Activated naive CD4-positive, alpha-beta T cell treated with anti-CD3 and anti-CD28 coated beads, Interleukin-2, amount 50 U/mL, for 72 hours (primary cell): ENCODE results near the gene TICRR. TPM values are rescaled to one million over a fixed set of nuclear protein-coding genes. Genes with fewer than 3 reads are reported as not detected.
"Not testable (repeated sequence)": the region's sequence is repeated elsewhere in the genome, so short reads cannot be mapped to it uniquely, and the experiment has no call there.

Source experiments
- ATAC-seq, 2 donors: fragments of 150-1000 bp; cut with Tn5 transposase; 2 replicates each; pipeline ENCODE4 v1.10.0; 2021; ENCODE audit warnings: mild to moderate bottlenecking in 2 of 2, moderate library complexity in 2 of 2
- DNase-seq, 2 donors: peaks; one replicate each; pipeline ENCODE4 v3.0.0; 2021 to 2022; ENCODE audit warnings: low spot score in 2 of 2
- H3K27ac Mint-ChIP-seq, 2 donors: one replicate each; pipeline ENCODE4 v1.8.0; 2022; ENCODE audit warnings: mild to moderate bottlenecking in 2 of 2, mixed read lengths in 2 of 2
- H3K36me3 Mint-ChIP-seq, 2 donors: one replicate each; pipeline ENCODE4 v1.8.0; 2022; ENCODE audit warnings: mixed read lengths in 2 of 2
- H3K9me3 Mint-ChIP-seq, 2 donors: one replicate each; pipeline ENCODE4 v1.8.0; 2022; ENCODE audit warnings: mixed read lengths in 2 of 2
- total RNA-seq, 2 donors: library from RNA; stranded (reverse); gene quantifications; one replicate each; pipeline ENCODE4 v1.2.3, GENCODE V29; 2022

TICRR gene
- 10 to 100 TPM; 22.8 to 30.8 TPM for total RNA-seq

GRCh38 chr15:89575146-89575655, at the start of gene TICRR:
TSS of gene TICRR (plus strand) at chr15:89575469. CDS start at chr15:89575587, 118 bp downstream.
- DNase-seq, result peak; percentile 89 to 97
- ATAC-seq, result peak; percentile 96
- Mint-ChIP-seq H3K36me3 (peaks cover 23 to 40% of the 10 kb centered on the region in 2 donors), H3K9me3 (no peaks in the 10 kb centered on the region), H3K27ac (peak within 1 kb of the TSS; percentile 66 to 83)

DNA sequence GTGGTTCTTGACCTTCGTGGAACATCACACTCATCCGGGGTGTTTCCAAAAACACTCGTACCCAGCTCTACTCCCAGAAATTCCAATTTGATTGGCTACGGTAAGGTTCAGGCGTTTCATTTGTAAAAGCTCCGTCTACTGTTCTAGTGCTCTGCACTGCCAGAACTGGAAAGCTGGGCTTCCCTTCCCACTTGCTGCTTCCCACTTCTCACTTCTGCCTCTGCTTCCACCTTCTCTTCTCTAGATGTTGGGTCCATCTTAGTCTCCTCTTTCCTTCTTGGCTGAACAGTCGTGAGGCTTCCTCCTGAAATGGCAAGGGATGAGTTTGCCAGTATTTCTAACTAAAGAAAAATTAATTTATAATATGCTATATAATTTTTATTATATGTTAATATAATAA, 49.1 kb upstream of the TICRR start:
- ATAC-seq (no peak), DNase-seq (no peak)
- H3K9me3 Mint-ChIP-seq, result no peaks in the 10 kb centered on the region
- H3K27ac Mint-ChIP-seq, result no peak overlapping the region
- H3K36me3 Mint-ChIP-seq, result no peaks in the 10 kb centered on the region

GRCh38 chr15:89526601-89527441, 48.4 kb upstream of the TICRR start:
- no peak for DNase-seq
- H3K9me3 Mint-ChIP-seq, result no peaks in the 10 kb centered on the region
- H3K36me3 Mint-ChIP-seq, result no peaks in the 10 kb centered on the region
- no peak for ATAC-seq
- H3K27ac Mint-ChIP-seq, result no peak overlapping the region

GRCh38 chr15:89528757-89529352, 46.4 kb upstream of the TICRR start:
- Mint-ChIP-seq H3K9me3 (peaks cover under 1% of the 10 kb centered on the region in 2 donors), H3K27ac (no peak overlapping the region), H3K36me3 (no peaks in the 10 kb centered on the region)
- ATAC-seq (no peak), DNase-seq (no peak)

- Mint-ChIP-seq H3K27ac (no peak overlapping the region), H3K9me3 (peaks cover 8% of the 10 kb centered on the region in 2 donors), H3K36me3 (peaks cover 0 to 3% of the 10 kb centered on the region in 2 donors)
- ATAC-seq (no peak), DNase-seq (no peak)
Observed at GRCh38 chr15:89530976-89531375, 44.3 kb upstream of the TICRR start.

DNA sequence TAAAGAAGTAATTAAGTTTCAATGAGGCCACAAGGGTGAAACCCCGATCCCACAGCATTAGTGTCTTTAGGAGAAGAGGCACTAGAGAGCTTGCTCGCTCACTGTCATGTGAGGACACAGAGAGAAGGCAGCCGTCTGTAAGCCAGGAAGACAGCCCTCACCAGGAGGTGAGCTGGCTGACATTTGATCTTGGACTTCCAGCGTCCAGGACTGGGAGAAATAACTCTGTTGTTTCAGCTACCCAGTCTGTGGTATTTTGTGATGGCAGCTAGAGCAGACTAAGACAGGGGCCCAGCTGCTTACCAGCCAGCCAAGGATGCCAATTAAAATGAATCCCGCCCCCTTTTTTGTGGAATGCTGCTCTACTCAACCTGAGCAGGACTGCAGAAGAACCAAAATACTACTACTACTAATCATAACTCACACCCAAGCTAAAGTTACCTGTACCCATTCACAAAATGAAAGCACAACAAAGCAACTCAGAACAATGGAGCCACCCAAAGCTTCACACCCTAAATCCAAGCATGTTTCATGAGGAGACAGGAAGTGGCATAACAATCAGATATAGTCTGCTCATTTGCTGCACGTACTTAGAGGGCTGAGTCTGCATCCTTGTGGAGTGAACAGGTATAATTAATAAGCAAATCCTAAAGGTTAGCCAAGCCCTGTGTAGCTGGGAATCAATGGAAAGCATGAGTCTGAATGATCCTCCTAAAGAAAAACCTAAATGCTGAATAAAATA, 43.3 kb upstream of the TICRR start:
- Mint-ChIP-seq H3K36me3 (peaks cover 0 to 5% of the 10 kb centered on the region in 2 donors), H3K27ac (no peak overlapping the region), H3K9me3 (peaks cover 8% of the 10 kb centered on the region in 2 donors)
- DNase-seq (no peak), ATAC-seq (no peak)

- H3K9me3 Mint-ChIP-seq, result peaks cover 8 to 15% of the 10 kb centered on the region in 2 donors
- H3K36me3 Mint-ChIP-seq, result peaks cover 10 to 15% of the 10 kb centered on the region in 2 donors
- ATAC-seq (no peak), DNase-seq (no peak)
- H3K27ac Mint-ChIP-seq, result no peak overlapping the region
Observed at GRCh38 chr15:89533861-89534544, 41.3 kb upstream of the TICRR start.

DNA sequence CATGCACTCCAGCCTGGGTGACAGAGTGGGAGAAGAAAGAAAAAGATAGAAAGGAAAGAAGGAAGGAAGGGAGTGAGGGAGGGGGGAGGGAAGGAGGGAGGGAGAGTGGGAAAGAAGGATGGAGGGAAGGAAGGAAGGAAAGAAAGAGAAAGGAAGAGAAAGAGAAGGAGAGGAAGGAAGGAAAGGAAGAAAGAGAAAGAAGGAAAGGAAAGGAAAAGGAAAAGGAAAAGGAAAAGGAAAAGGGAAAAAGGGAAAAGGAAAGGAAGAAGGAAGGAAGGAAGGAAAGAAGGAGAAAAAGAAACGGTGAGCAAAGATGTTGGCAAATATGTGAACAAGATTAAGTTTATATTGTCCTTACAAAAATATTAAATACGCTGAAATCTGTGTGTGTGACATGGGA, 36.2 kb upstream of the TICRR start:
- ATAC-seq (no peak), DNase-seq (no peak)
- Mint-ChIP-seq H3K9me3 (peaks cover 6 to 13% of the 10 kb centered on the region in 2 donors), H3K27ac (no peak overlapping the region), H3K36me3 (peaks cover 10 to 15% of the 10 kb centered on the region in 2 donors)

DNA sequence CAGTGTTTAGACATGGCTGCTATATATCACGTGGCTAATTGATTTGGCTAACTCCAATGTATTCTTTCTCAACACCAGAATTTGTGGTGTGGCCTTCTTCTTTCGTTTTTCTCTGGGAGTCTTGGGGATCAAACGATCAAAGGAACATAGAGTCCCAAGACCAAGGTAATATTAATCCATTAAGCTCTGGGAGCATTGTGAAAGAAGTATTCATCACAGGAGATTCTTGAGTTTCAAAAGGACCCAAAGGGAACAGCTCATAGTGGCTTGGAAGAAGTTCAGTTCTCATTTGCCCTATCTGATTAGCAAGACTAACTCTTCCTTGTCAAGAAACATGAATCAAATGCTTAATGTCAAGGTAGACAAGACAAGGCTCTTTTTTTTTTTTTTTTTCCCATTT, 32.9 kb upstream of the TICRR start:
- H3K36me3 Mint-ChIP-seq, result peaks cover 10% of the 10 kb centered on the region in 2 donors
- no peak overlapping the region for H3K27ac Mint-ChIP-seq
- ATAC-seq, result no peak
- no peak for DNase-seq
- peaks cover 0 to 7% of the 10 kb centered on the region in 2 donors for H3K9me3 Mint-ChIP-seq

DNA sequence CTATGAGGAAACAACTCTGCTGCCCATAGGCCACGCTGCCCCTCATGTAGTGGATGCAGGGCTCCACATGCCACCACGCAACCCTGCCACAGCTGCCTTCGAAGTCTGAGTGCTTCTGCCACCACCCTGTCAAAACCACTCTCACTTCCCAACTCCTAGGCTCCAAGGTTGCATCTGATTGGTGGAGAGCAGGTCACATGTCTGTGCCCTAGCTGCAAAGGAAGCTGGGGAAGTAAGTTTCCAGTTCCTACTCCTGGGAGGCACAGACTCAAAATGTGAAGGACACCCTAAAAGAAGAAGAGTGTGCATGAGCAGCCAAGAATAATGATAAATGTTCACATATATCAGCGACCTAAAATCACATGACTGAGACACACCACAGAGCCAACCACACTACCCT, 31.9 kb upstream of the TICRR start:
- Mint-ChIP-seq H3K9me3 (no peaks in the 10 kb centered on the region), H3K27ac (no peak overlapping the region), H3K36me3 (no peaks in the 10 kb centered on the region)

DNA sequence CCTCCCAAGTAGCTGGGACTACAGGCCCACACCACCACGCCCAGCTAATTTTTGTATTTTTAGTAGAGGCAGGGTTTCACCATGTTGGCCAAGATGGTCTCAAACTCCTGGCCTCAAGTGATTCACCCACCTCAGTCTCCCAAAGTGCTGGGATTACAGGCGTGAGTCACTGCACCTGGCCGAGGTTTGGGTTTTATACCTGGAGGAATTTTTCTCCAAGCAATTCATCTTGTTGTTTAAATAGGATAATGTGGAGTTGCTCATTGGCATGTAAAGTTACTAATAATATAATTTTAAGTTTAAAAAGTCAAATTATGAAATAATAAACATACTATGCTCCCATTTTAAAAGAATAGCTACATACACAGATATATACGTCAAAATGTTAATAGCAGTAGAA, 26.1 kb upstream of the TICRR start:
- H3K27ac Mint-ChIP-seq, H3K9me3 Mint-ChIP-seq, ATAC-seq, DNase-seq, H3K36me3 Mint-ChIP-seq: not testable (repeated sequence)

More for the DNA sequence above, 31.9 kb upstream of the TICRR start:
- ATAC-seq, result no peak
- DNase-seq, result no peak

- Mint-ChIP-seq H3K27ac (no peak overlapping the region), H3K9me3 (no peaks in the 10 kb centered on the region), H3K36me3 (no peaks in the 10 kb centered on the region)
- DNase-seq (no peak), ATAC-seq (no peak)
Observed at GRCh38 chr15:89550427-89550826, 24.8 kb upstream of the TICRR start.

DNA sequence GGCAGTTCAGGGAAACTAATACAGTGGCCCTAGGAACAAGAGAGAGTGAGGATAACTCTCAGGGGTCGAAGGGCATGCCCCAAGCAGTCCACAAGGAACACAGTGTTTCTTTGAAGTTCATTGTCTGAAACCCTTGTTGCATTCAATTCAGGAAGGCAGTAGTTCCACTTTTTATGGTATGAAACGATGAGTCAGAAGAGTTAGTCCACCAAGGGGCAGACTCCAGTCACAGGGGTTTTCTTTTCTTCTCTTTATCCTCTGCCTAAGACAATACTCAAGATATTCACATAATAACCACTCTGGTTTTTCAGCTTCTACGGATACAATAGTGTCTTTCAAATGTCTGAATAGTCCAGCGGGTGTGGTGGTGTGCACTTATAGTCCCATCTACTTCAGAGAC, 23.7 kb upstream of the TICRR start:
- DNase-seq (no peak), ATAC-seq (peak; percentile 75 to 88)
- H3K27ac Mint-ChIP-seq, result no peak overlapping the region
- H3K36me3 Mint-ChIP-seq, result no peaks in the 10 kb centered on the region
- no peaks in the 10 kb centered on the region for H3K9me3 Mint-ChIP-seq

GRCh38 chr15:89553632-89554031, 21.6 kb upstream of the TICRR start:
- no peaks in the 10 kb centered on the region for H3K36me3 Mint-ChIP-seq
- ATAC-seq (no peak), DNase-seq (no peak)
- no peak overlapping the region for H3K27ac Mint-ChIP-seq
- no peaks in the 10 kb centered on the region for H3K9me3 Mint-ChIP-seq

DNA sequence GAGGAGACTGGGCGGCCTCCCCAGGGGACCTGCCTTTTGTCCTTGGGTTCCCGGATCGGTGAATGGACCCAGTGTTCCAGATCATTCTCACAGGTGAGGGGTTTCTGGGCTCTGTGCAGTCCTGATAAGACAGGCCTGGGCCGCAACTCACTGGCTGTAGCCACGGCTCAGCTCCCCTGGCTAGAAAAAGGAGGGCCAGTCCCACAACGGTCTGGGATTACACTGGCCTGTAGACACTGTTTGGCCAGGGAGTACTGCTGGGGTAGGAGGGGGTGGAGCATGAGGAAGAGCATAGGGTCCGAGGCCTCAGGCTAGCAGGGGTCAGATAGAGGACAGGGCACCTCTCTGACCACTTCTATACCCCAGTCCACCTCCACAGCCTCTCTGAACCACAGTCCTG, 21.0 kb upstream of the TICRR start:
- Mint-ChIP-seq H3K27ac (no peak overlapping the region), H3K9me3 (no peaks in the 10 kb centered on the region), H3K36me3 (no peaks in the 10 kb centered on the region)
- DNase-seq (no peak), ATAC-seq (no peak)

DNA sequence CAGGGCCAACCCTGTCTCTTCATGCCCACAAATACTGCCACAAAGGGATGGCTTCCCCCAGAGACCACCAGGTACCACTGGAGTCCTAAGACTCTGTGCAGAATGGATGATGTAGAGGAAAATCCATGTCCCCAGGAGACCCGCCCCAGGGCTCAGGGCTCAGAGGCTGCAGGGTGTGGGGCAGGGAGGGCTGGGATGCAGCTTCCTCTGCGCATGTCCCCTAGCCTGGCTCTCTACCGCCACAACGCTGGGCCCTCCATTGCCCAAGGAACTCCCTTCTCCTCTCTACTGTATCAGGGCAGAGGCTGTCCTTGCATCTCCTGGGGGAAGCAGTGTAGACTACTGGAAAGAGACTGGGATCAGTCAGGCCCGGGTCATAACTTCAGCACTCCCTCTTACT, 19.5 kb upstream of the TICRR start:
- H3K36me3 Mint-ChIP-seq, result no peaks in the 10 kb centered on the region
- DNase-seq (no peak), ATAC-seq (no peak)
- H3K9me3 Mint-ChIP-seq, result no peaks in the 10 kb centered on the region
- no peak overlapping the region for H3K27ac Mint-ChIP-seq
